ENCODE measurements around the gene METTL22.

METTL22 gene

GRCh38 chr16:8697965-8698364 is 76.5 kb downstream of the METTL22 start:
- DNase-seq = no peak

Measured in CD4-positive, alpha-beta T cell treated with Interleukin-21 for 1 hour (primary cell).